ENCODE data around the gene PRKG1.

The PRKG1 gene

GRCh38 chr10:51406581-51406980 is 332.3 kb downstream of the PRKG1 start:
- DNase-seq (ENCODE audit: insufficient read length, low spot score) (no peak), FAIRE-seq (no peak)
- TF ChIP-seq POU2F2 (IDR thresholded peaks at IDR 0.05; ENCODE audit: low read depth, low read length) = no peak
- no peak for TF ChIP-seq POLR2A (IDR thresholded peaks at IDR 0.05; ENCODE audit: low read depth, low read length)
- no peak for TF ChIP-seq SPI1 (IDR thresholded peaks at IDR 0.05; ENCODE audit: low read depth, low read length)
- TF ChIP-seq PAX5 (IDR thresholded peaks at IDR 0.05; ENCODE audit: insufficient read depth, low read length, severe bottlenecking) = no peak

GRCh38 chr10:51416494-51416893 is 342.2 kb downstream of the PRKG1 start:
- DNase-seq (ENCODE audit: insufficient read length, low spot score) (no peak), FAIRE-seq (no peak)
- TF ChIP-seq POLR2AphosphoS5 (IDR thresholded peaks at IDR 0.05; ENCODE audit: low read depth, low read length) = no peak
- TF ChIP-seq TAF1 (IDR thresholded peaks at IDR 0.05; ENCODE audit: low read depth, low read length) = no peak
- TF ChIP-seq POU2F2 (IDR thresholded peaks at IDR 0.05; ENCODE audit: low read depth, low read length) = no peak
- TF ChIP-seq PAX5 (IDR thresholded peaks at IDR 0.05; ENCODE audit: insufficient read depth, low read length, severe bottlenecking) = no peak

GRCh38 chr10:51419196-51420093 is 345.2 kb downstream of the PRKG1 start:
- DNase-seq (ENCODE audit: insufficient read length, low spot score) (no peak), FAIRE-seq (no peak)
- TF ChIP-seq POLR2AphosphoS5 (IDR thresholded peaks at IDR 0.05; ENCODE audit: low read depth, low read length) (no peak), POLR2A (IDR thresholded peaks at IDR 0.05; ENCODE audit: low read depth, low read length) (no peak), PAX5 (IDR thresholded peaks at IDR 0.05; ENCODE audit: insufficient read depth, low read length, severe bottlenecking) (no peak), SPI1 (IDR thresholded peaks at IDR 0.05; ENCODE audit: low read depth, low read length) (no peak), POU2F2 (IDR thresholded peaks at IDR 0.05; ENCODE audit: low read depth, low read length) (no peak), TAF1 (IDR thresholded peaks at IDR 0.05; ENCODE audit: low read depth, low read length) (no peak)

- FAIRE-seq (no peak), DNase-seq (ENCODE audit: insufficient read length, low spot score) (no peak)
- no peak for TF ChIP-seq SPI1 (IDR thresholded peaks at IDR 0.05; ENCODE audit: low read depth, low read length)
- TF ChIP-seq POU2F2 (IDR thresholded peaks at IDR 0.05; ENCODE audit: low read depth, low read length) = no peak
- TF ChIP-seq TAF1 (IDR thresholded peaks at IDR 0.05; ENCODE audit: low read depth, low read length) = no peak
- TF ChIP-seq PAX5 (IDR thresholded peaks at IDR 0.05; ENCODE audit: insufficient read depth, low read length, severe bottlenecking) = no peak
- TF ChIP-seq POLR2AphosphoS5 (IDR thresholded peaks at IDR 0.05; ENCODE audit: low read depth, low read length) = no peak
- TF ChIP-seq POLR2A (IDR thresholded peaks at IDR 0.05; ENCODE audit: low read depth, low read length) = no peak
These were observed 347.6 kb downstream of the PRKG1 start for GRCh38 chr10:51421853-51422252.

GRCh38 chr10:51422311-51423120 is 348.2 kb downstream of the PRKG1 start:
- DNase-seq (ENCODE audit: insufficient read length, low spot score) = peak; percentile 2
- TF ChIP-seq TAF1 (IDR thresholded peaks at IDR 0.05; ENCODE audit: low read depth, low read length) (no peak), PAX5 (IDR thresholded peaks at IDR 0.05; ENCODE audit: insufficient read depth, low read length, severe bottlenecking) (no peak), POLR2AphosphoS5 (IDR thresholded peaks at IDR 0.05; ENCODE audit: low read depth, low read length) (no peak), POU2F2 (IDR thresholded peaks at IDR 0.05; ENCODE audit: low read depth, low read length) (no peak), POLR2A (IDR thresholded peaks at IDR 0.05; ENCODE audit: low read depth, low read length) (no peak), SPI1 (IDR thresholded peaks at IDR 0.05; ENCODE audit: low read depth, low read length) (no peak)
- peak; percentile 13 for FAIRE-seq

- TF ChIP-seq POLR2A (IDR thresholded peaks at IDR 0.05; ENCODE audit: low read depth, low read length) (no peak), POU2F2 (IDR thresholded peaks at IDR 0.05; ENCODE audit: low read depth, low read length) (no peak), TAF1 (IDR thresholded peaks at IDR 0.05; ENCODE audit: low read depth, low read length) (no peak), PAX5 (IDR thresholded peaks at IDR 0.05; ENCODE audit: insufficient read depth, low read length, severe bottlenecking) (no peak), SPI1 (IDR thresholded peaks at IDR 0.05; ENCODE audit: low read depth, low read length) (no peak), POLR2AphosphoS5 (IDR thresholded peaks at IDR 0.05; ENCODE audit: low read depth, low read length) (no peak)
- no peak for DNase-seq (ENCODE audit: insufficient read length, low spot score)
- FAIRE-seq = no peak
These were observed 348.8 kb downstream of the PRKG1 start for GRCh38 chr10:51423121-51423452.

GRCh38 chr10:51425431-51425830 is 351.1 kb downstream of the PRKG1 start:
- DNase-seq (ENCODE audit: insufficient read length, low spot score) (no peak), FAIRE-seq (no peak)
- TF ChIP-seq SPI1 (IDR thresholded peaks at IDR 0.05; ENCODE audit: low read depth, low read length) (no peak), TAF1 (IDR thresholded peaks at IDR 0.05; ENCODE audit: low read depth, low read length) (no peak), POLR2A (IDR thresholded peaks at IDR 0.05; ENCODE audit: low read depth, low read length) (no peak), POU2F2 (IDR thresholded peaks at IDR 0.05; ENCODE audit: low read depth, low read length) (no peak), PAX5 (IDR thresholded peaks at IDR 0.05; ENCODE audit: insufficient read depth, low read length, severe bottlenecking) (no peak), POLR2AphosphoS5 (IDR thresholded peaks at IDR 0.05; ENCODE audit: low read depth, low read length) (no peak)

GRCh38 chr10:51427758-51428157 is 353.5 kb downstream of the PRKG1 start:
- no peak for FAIRE-seq
- no peak for DNase-seq (ENCODE audit: insufficient read length, low spot score)
- TF ChIP-seq TAF1 (IDR thresholded peaks at IDR 0.05; ENCODE audit: low read depth, low read length) (no peak), PAX5 (IDR thresholded peaks at IDR 0.05; ENCODE audit: insufficient read depth, low read length, severe bottlenecking) (no peak), SPI1 (IDR thresholded peaks at IDR 0.05; ENCODE audit: low read depth, low read length) (no peak), POLR2A (IDR thresholded peaks at IDR 0.05; ENCODE audit: low read depth, low read length) (no peak), POU2F2 (IDR thresholded peaks at IDR 0.05; ENCODE audit: low read depth, low read length) (no peak), POLR2AphosphoS5 (IDR thresholded peaks at IDR 0.05; ENCODE audit: low read depth, low read length) (no peak)

GRCh38 chr10:51430506-51430905 is 356.2 kb downstream of the PRKG1 start:
- no peak for DNase-seq (ENCODE audit: insufficient read length, low spot score)
- TF ChIP-seq POU2F2 (IDR thresholded peaks at IDR 0.05; ENCODE audit: low read depth, low read length) (no peak), POLR2AphosphoS5 (IDR thresholded peaks at IDR 0.05; ENCODE audit: low read depth, low read length) (no peak)
- FAIRE-seq = no peak

Measured in GM12891 (cell line).